HG02642 (cell line): ENCODE results near the gene NXPH1.

Experiments used
- ATAC-seq: cut with Tn5 transposase; IDR thresholded peaks from one replicate; pipeline ENCODE4 v1.9.1; 2021; ENCODE audit warnings: mild to moderate bottlenecking; ENCODE audit not compliant: unreplicated experiment, poor library complexity

NXPH1 gene

DNA sequence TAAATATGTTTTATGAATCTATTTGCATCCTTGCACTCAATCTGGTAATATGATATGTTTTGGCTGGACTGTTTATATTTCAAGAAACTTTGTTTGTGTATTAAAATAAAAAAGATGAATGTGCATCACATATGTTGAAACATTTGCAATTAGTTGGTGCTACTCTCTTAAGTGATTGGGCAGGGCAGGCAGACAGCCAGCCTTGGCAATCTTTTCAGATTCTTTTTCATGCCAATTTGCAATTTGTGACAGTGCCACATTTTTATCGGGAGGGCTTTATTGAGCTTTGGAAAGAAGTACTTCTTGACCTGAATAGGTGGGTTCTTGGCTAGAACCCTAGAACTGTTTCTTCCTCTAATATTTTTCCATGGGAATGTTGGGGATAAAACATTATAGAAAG lies 152.2 kb downstream of the NXPH1 start:
- no peak for ATAC-seq

DNA sequence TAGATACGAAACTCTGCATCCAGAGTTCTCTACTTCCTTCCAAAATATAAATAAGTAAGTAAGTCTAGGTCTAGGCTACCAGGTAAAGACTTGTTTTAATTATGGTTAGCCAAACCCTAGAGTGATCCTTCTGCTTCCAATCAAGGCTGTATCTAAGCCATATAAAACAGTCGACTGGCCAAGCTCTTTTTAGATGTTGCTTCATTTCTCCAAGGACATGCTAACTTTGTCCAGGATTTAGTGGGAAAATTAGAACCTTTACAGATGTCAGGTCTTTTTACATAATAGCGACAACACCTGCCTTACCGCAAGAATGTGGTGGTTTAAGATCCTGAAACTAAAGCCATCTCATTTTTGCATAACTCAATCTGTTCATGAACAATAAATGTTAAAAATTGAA lies 156.8 kb downstream of the NXPH1 start:
- ATAC-seq: no peak

DNA sequence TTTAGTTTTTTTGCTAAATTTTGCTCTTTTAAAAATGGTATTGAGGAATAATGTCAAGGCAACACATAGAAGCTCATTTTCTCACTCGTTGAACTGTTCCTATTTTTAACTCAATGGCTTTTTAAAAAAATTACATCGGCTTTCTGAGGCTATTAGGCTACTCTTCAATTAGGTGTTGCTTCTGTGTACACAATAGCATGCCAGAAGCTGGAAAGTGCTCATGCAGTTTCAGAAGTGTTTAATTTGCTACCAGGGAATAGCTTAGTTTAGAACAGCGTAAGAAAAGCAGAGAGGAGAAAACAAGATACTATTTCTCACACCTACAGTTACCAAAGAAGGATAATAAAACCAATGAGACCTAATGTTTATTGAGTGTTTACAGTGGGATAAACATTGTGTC lies 157.4 kb downstream of the NXPH1 start:
- no peak for ATAC-seq

DNA sequence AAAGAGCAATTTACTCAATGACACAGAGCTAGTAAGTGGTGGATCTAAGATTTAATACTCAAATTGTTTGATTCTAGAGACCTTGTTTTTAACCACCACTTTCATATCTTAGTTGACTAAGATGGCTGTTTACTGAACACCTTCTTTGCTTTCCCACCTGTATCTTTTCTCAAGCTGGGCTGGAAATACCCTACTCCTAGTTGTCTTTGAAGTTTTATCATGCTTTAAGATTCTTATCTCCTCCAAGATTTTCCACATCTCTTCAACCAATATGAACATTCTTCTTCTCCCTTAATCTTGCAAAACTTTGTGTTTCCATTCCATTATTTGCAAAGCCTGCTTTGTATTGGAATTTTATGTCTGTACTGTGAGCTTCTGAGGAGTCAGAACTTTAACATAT lies 157.9 kb downstream of the NXPH1 start:
- ATAC-seq: no peak

DNA sequence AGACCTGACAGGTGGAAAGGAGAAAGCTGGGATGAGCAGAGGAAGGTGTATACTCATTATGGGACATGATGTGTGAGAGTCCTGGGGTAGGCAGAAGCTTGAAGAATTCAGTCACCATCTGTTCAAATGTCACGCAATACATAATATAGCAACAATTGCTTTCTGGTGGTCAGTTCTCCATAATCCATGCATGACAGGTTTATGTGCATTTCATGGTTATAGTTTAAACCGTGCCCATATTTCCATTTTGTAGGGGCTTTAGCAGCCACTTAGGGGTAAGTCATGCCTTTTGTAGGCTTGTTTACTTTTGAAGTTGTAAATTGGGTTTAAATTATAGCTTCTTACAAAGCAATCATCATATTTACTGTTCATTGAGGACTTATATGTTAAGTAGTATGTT lies 158.8 kb downstream of the NXPH1 start:
- ATAC-seq: no peak

DNA sequence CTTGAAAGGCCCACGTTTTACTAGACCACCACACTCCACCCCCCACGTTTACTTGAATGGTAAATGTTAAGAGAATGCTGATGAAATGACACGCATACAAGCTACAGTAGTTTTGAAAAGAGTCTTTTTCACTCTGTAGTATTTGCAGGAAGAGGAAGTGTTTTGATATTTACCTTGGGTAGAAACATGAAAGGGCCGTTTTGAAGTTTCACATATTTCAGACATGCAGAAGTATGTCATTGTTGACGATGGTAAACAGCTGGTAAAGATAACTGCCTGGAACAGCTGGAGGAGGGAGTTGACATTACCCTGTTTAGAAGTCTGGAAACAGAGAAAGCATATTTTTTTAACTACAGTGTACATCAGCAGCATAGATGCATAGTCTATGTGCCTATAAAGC lies 160.7 kb downstream of the NXPH1 start:
- ATAC-seq: no peak

DNA sequence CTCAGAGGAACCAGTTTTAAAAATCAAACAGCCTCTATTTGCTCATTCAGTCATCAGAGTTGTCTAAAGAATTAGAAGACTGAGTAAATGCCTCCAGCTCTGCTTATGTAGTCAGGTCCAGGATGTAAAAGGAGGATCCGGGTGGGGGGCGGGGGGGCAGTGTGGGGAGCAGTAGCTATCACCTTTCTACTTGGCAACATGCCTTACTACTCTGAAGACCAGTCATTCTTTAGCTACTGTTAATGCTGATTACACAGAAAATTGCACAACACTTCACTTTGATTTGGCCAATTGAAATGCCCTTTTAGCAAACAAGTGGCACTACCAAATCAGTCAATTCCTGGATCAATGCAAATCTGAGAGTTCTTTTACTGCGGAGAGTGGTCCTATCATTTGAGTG lies 164.2 kb downstream of the NXPH1 start:
- ATAC-seq: no peak

DNA sequence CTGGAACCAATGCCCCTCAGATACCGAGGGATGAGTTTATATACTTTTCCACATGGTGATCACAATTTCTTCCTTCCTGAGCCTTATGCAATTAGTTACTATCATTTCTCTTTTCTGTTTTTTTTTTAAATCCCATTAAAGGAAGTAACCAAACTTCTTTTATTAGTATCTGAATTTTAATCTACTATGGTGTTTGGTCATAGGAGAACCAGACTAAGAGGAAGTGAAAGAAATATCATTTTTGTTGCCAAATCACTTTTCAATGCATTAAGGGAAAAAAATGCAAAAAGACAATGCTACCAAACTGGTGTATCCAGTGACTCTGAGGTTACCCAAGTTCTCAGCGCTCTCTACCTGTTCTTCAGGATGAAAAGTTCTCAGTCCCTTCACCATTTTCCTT lies 167.7 kb downstream of the NXPH1 start:
- no peak for ATAC-seq

DNA sequence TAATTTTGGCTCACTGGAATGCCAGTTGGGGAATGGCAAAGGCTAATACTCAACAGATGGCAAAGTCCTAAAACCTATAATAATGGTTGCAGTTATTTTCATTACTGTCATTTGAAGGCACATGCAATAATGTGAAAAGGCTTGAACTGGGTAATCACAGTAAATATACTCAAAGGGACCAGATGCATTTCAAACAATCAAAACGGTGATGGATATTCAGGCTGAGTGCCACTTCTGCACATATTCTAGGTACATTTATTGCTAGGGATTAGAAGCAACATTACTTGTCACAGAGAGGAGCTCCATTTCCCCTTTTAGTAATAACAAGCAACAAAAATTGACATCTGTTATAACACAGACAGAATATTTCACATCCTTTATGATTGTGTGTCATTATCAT lies 171.8 kb downstream of the NXPH1 start:
- ATAC-seq: no peak

DNA sequence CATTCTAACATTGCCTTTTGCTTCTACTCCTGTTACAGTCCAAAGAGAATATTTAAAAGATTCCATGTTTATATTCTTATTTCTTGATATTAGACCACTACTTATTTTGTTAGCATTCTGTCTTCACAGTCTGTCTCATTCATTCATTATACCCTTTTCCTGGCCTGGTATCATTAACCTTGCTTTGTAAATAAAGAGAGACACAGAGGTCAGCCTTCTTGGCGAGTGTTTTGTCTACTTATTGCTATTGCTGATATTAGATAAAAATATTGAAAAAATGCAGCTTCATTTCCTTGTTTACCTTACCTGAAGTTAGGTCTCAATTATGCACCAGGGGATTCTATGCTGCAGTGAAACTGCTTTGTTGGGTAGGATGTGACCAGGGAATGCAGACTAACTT lies 179.2 kb downstream of the NXPH1 start:
- ATAC-seq: no peak

DNA sequence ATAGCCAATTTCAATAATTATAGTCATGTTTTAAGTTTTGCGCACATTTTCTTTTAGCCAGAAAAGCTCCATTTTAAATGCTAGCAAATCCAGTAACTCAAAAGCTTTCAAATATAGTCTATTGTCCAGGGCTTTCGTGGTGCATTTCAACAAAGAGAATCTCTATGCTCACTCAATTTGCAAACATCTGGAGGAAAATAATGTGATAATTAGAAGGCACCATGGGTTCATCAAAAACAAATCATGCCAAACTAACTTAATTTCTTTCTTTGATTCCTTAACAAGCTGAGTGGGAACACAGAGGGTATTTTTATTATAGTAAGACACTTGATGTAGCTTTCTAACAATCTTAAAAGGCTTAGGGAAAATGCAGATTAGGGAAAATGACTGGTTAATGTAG lies 179.8 kb downstream of the NXPH1 start:
- no peak for ATAC-seq

DNA sequence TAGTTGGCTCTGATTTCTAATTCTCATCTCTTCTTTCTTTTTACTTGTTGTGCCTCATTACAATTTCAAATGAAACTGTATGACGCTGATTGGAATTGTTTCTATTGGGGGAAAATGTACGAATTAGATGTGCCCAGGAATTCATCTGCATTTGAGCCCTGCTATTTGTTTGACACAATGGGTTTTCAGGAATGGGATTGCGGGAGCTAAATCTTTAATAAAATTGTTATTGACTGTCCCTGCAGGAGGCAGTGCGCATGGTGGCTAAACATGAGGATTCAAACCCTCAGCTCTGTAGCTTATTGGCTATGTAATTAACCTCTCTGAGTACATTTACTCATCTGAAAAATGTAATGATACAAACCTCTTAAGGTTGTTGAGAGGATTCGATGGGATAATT lies 181.6 kb downstream of the NXPH1 start:
- ATAC-seq: no peak

DNA sequence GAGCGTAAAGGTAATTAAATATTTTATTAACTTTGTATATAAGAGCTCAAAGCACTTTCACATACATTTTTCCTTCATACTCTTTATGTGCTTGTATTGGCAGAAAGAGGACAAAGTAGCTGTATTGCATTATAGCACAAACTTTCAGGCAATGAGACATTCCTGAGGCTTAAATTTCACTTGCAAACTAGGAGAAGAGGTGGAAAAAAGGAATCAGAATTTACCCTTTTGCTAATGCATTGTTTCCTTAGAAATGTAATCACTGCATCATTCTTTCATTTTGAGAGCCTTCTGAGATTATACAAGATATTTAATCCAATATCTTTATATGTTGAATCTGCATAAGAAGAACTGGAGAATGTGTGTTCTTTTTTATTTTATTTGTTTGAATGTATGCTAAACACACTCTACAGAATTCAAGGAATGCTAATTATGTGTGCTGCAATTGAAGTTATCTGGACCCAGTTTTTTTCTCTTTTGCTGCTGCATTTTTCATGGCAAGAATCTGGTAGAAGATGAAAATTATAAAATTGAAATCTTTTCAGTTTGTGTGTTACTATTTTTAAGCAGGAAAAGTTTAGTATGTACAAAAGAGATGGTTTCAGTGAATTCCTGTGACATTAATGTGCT lies 185.1 kb downstream of the NXPH1 start:
- no peak for ATAC-seq

DNA sequence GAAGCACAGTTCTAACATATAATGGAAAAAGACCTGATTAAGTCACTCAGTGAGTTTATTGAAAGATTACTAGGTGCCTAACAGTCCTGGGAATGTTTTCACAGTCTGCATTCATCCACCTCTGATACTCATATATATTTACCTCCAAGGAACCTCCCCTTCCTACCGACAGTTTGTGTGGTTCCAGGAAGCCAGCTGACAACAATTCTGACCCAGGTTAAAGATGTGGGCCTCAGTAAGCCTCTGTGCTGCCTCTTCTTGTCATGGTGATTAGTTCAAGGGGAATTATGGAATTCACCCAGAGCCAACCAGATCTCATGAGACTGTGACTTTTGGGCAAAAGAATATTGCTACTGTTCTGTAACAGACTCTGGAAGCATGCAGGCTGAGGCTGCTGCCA lies 186.8 kb downstream of the NXPH1 start:
- no peak for ATAC-seq

DNA sequence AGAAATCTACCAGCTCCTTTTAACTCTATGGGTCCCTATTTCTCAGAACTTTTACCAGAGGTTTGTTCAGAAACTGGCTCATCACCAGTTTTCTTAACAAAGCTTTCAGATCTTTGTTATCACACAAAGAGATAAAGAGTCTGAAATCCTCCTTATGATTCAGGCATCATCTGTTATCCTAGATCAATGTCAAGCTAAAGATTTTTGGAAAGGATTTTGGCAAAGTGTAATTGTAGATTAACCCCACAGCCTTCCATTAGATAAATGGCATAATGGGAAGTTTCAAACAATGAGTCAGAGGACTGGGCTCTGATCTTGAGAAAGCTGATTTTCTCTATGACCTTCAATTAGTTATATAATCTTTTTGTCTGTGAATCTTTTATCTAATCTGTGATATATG lies 192.2 kb downstream of the NXPH1 start:
- no peak for ATAC-seq

DNA sequence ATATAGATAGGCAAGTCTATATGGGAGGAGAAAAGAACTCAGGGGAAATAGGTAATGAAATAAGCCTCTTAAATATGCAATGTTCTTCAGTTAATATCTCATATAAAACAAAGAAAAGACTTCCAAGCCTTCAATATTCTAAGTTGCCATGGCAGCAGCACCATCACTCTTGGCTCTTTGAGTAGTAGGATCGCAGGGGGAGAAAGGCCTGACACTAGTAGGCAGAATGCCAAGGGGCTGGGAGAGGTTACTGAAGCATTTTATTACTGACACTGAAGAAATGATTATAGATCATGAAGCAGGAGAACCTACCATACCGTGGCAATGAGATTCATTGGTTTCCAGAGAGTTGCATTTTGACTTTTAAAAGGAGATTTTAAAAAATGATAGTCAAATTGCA lies 193.9 kb downstream of the NXPH1 start:
- ATAC-seq: no peak

DNA sequence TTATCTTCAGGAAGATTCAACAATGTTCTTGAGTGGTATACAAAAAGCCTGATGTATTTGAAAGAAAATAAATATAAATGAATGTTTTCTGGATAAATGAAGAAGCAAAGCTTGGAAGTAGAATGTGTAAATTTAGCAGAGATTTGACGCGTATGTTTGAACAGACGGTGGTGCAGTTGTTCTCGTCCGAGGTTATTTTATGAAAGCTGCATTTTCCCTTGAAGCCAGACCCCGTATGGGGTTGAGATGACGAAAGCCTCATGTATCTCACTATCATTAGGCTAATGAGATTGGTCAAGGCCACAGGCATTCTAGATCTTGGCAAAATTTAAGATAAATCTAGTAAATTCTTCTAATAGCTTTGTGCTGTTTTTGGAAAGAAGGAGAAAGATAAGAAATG lies 195.2 kb downstream of the NXPH1 start:
- ATAC-seq: no peak

DNA sequence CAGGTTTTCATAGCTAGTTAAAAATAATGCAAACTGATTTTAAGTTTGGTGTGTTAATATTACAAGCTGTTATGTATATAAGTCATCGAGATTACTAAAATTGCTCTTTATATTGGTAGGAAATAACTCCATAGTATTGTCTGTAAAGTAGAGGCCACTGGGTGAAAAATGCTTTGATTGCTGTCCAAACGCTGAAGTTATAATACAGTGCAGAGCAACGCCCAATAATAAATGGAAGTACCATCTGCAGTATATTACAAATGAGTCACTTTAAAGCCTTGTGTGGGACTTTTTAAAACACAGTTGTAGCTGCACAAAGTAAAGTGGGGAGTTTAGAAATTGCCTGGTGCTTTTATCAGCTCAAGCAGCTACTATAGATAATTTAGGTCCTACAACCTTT lies 196.1 kb downstream of the NXPH1 start:
- ATAC-seq: no peak

DNA sequence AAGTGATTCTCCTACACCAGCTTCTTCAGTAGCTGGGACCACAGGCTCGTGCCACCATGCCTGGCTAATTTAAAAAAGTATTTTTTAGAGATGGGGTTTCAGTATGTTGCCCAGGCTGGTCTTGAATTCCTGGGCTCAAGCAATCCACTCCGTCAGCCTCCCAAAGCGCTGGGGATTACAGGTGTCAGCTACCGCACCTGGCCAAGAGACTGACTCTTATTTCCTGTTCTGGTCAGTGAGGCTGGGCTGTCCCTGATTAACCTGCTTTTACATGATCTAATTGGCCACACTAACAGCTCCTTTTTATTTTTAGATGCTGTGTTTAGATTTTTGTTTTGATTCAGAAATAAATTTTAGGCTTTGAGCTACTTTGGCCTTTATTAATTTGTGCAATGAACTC lies 203.9 kb downstream of the NXPH1 start:
- no peak for ATAC-seq

DNA sequence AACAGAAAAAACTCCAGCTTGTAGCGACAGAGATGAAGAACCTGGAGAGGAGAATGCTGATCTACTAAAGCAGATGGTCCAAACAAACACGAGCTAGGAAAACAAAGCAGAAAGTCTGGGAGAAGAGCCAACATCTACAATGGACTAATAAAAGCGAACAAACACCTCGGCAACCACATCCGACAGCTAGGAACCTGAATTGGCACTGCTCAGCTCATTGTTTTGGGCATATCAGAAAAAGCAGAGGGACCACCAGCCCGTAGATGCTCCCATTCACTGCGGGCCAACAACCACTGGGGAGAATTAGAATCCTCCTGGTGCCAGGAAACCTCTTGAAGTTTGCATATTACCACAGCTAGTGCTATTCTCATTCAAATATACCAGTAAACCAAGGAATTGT lies 204.7 kb downstream of the NXPH1 start:
- no peak for ATAC-seq

DNA sequence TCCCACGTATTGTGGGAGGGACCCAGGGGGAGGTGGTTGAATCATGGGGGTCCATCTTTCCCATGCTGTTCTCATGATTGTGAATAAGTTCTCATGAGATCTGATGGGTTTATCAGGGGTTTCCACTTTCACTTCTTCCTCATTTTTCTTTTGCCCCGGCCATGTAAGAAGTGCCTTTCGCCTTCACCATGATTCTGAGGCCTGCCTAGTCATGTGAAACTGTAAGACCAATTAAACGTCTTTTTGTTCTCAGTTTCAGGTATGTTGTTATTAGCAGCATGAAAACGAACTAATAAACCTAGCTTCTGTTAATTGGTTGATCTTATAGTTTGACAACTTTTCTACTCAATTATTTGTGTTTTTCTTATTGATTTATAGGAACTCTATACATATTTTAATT lies 206.3 kb downstream of the NXPH1 start:
- ATAC-seq: no peak

DNA sequence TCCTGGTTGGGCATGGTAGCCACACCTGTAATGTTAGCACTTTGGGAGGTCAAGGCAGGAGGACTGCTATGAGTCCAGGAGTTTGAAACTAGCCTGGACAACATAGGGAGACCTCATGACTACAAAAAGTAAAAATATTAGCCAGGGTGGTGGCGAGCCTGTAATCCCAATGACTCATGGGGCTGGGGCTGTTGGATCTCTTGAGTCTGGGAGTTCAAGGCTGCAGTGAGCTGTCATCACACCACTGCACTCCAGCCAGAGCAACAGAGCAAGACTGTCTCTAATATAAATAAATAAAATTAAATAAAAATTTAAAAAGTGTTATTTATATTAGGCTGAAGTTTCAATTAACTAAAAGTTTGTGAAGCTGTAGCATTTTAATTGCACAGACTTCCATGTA lies 207.3 kb downstream of the NXPH1 start:
- no peak for ATAC-seq
